Kidney epithelial cell (primary cell): ENCODE measurements around the gene UNC93B1. TPM values are rescaled to one million over a fixed set of nuclear protein-coding genes. Genes with fewer than 3 reads are reported as not detected.
A peak's percentile ranks its signal among the peaks of the same experiment; 100 is the strongest.

Experiments
- DNase-seq: peaks from one replicate; pipeline ENCODE4 v3.0.0-alpha.2; 2010; ENCODE audit warnings: low read depth
- H3K27me3 ChIP-seq: 2 replicates; pipeline ENCODE4 v1.6.0; 2011; ENCODE audit warnings: low read length; ENCODE audit not compliant: control insufficient read depth, insufficient read depth
- H3K36me3 ChIP-seq: 2 replicates; pipeline ENCODE4 v1.5.1; 2011; ENCODE audit warnings: low read length; ENCODE audit not compliant: control insufficient read depth, insufficient read depth
- H3K4me3 ChIP-seq: 2 replicates; pipeline ENCODE4 v1.5.1; 2011; ENCODE audit warnings: low read depth, mild to moderate bottlenecking, control low read depth, low read length
- total RNA-seq: library from RNA; depleted of rRNA; stranded (reverse); fragments of >200 nt; gene quantifications from 2 replicates; pipeline ENCODE4 v1.2.3, GENCODE V29; 2015
- TF ChIP-seq, protein P1 (sequence below): IDR thresholded peaks from 2 replicates; pipeline ENCODE4 v1.5.1; 2011; ENCODE audit warnings: mild to moderate bottlenecking, moderate library complexity, low read length, control low read depth, inconsistent platforms; ENCODE audit not compliant: insufficient read depth, poor library complexity, severe bottlenecking

The UNC93B1 gene
- total RNA-seq, 1 donor from 2014 or later: 21.0 TPM

DNA sequence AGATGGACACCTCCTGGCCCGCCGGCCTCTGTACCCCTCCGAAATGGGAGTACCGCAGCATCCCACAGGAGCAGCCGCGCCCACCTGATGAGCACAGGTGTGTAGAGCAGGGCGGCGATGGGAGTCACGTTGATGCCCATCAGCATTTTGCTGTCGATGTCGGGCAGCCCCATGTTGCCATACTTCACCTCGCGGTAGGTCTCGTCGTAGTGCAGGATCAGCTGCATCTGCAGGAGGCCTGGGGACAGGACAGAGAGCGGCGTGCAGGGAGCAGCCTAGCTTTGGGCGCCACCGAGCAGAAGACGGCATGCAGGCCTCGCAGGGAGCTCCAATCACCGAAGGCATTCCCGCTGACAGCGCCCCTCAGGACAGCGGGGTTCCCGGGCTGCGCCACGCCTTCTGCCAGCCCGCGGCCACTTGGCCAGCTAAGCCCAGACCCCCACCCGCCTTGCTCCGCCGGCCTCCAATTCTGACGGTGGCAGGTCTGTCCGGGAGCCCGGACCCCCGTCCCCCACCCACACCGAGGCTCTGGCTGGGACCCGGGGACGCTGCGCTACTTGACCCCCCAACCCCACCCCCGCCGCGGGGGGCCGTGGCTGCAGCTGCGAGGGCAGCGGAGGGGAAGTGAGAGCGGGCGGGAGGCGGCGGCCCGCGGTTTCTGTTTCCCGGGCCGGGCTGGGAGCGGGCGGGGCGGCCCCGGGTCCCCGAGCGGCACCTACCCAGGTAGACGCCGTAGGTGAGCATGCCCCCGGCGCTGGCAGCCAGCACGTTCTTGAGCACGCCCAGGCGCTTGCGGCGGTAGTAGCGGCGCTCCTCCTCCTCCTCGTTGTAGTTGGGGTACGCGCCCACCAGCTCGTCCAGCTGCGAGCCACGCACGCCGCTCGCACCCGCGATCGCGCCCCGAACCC lies 705 bp downstream of the UNC93B1 start:
- DNase-seq: no peak
- Histone ChIP-seq H3K4me3 (peak overlapping the region; percentile 60), H3K27me3 (no peaks in the 10 kb centered on the region), H3K36me3 (no peaks in the 10 kb centered on the region)
- TF ChIP-seq, protein P1, sequence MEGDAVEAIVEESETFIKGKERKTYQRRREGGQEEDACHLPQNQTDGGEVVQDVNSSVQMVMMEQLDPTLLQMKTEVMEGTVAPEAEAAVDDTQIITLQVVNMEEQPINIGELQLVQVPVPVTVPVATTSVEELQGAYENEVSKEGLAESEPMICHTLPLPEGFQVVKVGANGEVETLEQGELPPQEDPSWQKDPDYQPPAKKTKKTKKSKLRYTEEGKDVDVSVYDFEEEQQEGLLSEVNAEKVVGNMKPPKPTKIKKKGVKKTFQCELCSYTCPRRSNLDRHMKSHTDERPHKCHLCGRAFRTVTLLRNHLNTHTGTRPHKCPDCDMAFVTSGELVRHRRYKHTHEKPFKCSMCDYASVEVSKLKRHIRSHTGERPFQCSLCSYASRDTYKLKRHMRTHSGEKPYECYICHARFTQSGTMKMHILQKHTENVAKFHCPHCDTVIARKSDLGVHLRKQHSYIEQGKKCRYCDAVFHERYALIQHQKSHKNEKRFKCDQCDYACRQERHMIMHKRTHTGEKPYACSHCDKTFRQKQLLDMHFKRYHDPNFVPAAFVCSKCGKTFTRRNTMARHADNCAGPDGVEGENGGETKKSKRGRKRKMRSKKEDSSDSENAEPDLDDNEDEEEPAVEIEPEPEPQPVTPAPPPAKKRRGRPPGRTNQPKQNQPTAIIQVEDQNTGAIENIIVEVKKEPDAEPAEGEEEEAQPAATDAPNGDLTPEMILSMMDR: no peak

DNA sequence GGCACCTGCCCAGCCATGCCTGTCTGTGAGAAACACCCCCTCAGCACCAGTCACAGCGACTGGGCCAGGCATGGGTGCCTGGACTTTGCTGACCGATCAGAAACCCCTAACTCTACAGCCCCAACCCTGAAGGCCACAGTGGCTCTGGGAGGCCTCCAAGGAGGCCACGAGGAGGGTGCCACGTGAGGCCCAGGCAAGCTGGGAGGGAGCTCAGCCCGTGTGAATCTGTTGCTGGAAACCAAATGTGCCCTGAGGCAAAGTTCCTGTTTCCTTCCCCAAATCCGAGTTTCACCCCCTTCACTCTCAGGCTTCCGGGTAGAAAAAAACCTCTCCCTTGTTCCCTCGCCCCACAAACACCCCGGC lies 1.3 kb downstream of the UNC93B1 start:
- no peaks in the 10 kb centered on the region for H3K27me3 ChIP-seq
- TF ChIP-seq, protein P1: no peak
- no peak for DNase-seq
- no peak overlapping the region for H3K4me3 ChIP-seq
- H3K36me3 ChIP-seq: no peaks in the 10 kb centered on the region

DNA sequence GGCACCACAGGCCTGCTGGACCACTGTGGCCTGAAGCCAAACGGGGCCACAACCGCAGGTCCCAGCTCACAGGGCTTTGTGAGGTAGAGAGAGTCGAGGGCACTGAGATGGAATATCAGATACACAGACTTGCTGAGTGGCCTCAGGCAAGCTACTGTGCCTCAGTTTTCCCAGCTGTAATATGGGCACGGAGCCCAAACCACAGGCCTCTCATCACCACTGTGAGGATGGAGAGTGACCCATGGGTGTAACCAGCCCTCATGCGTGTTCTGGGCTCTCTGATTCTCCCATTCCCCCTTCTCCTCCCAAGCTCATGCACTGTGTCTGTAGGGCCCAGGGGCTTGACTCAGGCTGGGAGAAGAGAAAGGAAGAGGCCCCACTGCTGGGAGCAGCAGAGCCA lies 4.2 kb downstream of the UNC93B1 start:
- no peak for DNase-seq
- Histone ChIP-seq H3K27me3 (no peaks in the 10 kb centered on the region), H3K4me3 (no peak overlapping the region), H3K36me3 (no peaks in the 10 kb centered on the region)
- TF ChIP-seq, protein P1: no peak

DNA sequence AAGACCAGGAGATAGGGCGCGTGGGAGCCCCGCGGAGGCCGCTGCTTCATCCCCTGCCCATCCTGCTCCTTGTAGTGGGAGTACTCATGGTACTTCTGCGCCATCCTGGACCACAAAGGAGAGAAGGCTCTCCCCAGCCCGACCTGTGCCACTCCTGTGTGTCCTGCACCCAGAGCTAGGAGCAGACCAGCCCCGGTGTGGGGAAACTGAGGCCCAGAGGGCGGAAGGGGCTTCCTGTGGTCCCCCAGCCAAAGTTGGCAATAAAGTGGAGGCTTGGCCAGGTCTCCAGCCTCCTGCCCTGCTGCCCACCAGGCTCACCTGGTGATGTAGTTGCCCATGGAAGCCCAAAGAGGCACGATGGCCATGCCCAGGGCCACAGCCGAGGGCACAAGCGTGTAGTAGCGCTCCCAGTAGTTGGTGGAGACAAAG lies 4.7 kb downstream of the UNC93B1 start:
- H3K27me3 ChIP-seq: no peaks in the 10 kb centered on the region

DNA sequence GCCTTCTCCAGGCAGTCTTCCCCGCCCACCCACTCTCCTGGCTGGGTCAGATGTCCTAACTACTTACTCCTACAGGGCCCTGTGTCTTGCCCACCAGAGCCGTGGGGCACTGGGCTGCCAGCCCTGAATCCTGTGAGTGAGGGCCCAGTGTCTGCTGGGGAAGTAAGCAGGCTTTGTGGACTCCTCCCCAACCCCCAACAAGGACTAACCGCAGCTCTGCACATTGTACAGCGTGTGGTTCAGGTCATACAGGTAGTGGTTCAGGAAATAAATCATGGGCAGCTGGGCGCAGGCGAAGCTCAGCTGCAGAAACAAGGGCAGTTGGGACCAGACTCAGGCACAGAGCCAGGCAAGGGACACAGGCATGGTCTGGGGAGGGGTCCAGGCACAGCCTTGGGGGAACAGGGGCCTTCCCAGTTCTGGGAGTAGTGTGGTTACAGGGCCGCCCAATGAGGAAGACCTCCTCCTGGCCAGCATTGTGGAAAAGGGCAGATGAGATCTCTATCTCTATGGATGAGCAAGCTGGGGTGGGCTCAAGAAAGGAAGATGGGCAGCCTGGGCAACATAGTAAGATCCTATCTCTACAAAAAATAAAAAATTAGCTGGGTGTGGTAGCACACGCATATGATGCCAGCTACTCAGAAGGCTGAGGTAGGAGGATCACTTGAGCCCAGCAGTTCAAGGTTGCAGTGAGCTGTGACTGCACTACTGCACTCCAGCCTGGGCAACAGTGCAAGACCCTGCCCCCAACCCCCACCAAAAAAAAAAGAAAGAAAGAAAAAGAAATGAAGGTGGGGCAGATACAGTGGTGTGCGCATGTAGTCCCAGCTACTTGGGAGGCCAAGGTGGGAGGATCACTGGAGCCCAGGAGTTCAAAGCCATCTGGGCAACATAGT lies 5.5 kb downstream of the UNC93B1 start:
- Histone ChIP-seq H3K4me3 (no peak overlapping the region), H3K27me3 (no peaks in the 10 kb centered on the region), H3K36me3 (no peaks in the 10 kb centered on the region)
- TF ChIP-seq, protein P1: no peak
- no peak for DNase-seq

More for the DNA sequence above, 4.7 kb downstream of the UNC93B1 start:
- TF ChIP-seq, protein P1: no peak
- H3K36me3 ChIP-seq: no peaks in the 10 kb centered on the region
- no peak for DNase-seq
- no peak overlapping the region for H3K4me3 ChIP-seq
